ENCODE measurements around the gene CEMIP.

The CEMIP gene

GRCh38 chr15:81000624-81001151, 221.5 kb downstream of the CEMIP start, which contains the start of gene TLNRD1:
Gene TLNRD1, plus strand, starts transcription at chr15:81000923. Its CDS starts 1,349 bp downstream, at chr15:81002272.
- H3K36me3 ChIP-seq (ENCODE audit: control insufficient read depth in 1 of 2, insufficient read depth in 2 of 2, low read length in 2 of 2) = peaks cover 0 to 7% of the 10 kb centered on the region in 2 donors
- H3K27ac ChIP-seq (ENCODE audit: low read depth, low read length) = peak within 1 kb of the TSS; percentile 97
- peak within 1 kb of the TSS; percentile 90 for H3K4me3 ChIP-seq (ENCODE audit: low read depth in 1 of 2, low read length in 2 of 2)
- H3K9ac ChIP-seq (ENCODE audit: low read depth in 1 of 2, low read length in 2 of 2) = peak within 1 kb of the TSS; percentile 86 to 96
- no peaks in the 10 kb centered on the region for H3K27me3 ChIP-seq (ENCODE audit: control insufficient read depth in 1 of 2, insufficient read depth in 2 of 2, low read length in 2 of 2)
- H3K9me3 ChIP-seq (ENCODE audit: control insufficient read depth in 1 of 2, low read length in 2 of 2) = peaks cover 3 to 4% of the 10 kb centered on the region in 2 donors
- H3K4me1 ChIP-seq (ENCODE audit: control insufficient read depth in 1 of 2, insufficient read depth in 2 of 2, low read length in 2 of 2) = peaks cover 17 to 25% of the 10 kb centered on the region in 2 donors
